Breast epithelium (tissue), 3 donors: ENCODE results near the gene ADD2.

Experiments
- POLR2A ChIP-seq: fragments of 450-650 bp; IDR thresholded peaks from one replicate; pipeline ENCODE4 v1.6.1; 2016; ENCODE audit warnings: antibody characterized with exemption, mild to moderate bottlenecking, moderate library complexity
- TF ChIP-seq, protein P1 (sequence below), 3 donors: fragments of 450-650 bp; IDR thresholded peaks; one replicate each; pipeline ENCODE4 v1.5.1; 2016 to 2017; ENCODE audit warnings: antibody characterized with exemption in 3 of 3, mild to moderate bottlenecking in 3 of 3, moderate library complexity in 3 of 3

DNA sequence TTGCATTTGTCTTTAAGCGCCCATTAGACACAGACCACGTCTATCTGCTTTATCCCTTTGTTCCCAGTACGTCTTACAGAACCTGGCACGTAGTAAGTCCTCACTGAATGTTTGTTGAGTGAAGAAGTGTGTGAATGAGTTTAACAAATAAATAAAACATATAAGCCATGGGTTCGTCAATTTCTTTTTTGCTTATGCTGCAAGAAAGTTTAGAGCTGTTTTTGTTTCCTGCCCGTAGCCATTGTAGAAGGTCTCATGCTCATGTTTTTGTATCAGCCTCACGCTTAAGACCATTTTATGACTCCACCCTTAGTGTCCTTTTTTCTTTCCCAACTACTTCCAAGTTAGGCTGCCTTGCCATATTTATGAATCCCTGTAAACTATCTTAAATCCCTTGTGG, 2.5 kb downstream of the ADD2 start:
- TF ChIP-seq, protein P1, sequence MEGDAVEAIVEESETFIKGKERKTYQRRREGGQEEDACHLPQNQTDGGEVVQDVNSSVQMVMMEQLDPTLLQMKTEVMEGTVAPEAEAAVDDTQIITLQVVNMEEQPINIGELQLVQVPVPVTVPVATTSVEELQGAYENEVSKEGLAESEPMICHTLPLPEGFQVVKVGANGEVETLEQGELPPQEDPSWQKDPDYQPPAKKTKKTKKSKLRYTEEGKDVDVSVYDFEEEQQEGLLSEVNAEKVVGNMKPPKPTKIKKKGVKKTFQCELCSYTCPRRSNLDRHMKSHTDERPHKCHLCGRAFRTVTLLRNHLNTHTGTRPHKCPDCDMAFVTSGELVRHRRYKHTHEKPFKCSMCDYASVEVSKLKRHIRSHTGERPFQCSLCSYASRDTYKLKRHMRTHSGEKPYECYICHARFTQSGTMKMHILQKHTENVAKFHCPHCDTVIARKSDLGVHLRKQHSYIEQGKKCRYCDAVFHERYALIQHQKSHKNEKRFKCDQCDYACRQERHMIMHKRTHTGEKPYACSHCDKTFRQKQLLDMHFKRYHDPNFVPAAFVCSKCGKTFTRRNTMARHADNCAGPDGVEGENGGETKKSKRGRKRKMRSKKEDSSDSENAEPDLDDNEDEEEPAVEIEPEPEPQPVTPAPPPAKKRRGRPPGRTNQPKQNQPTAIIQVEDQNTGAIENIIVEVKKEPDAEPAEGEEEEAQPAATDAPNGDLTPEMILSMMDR (IDR thresholded peaks at IDR 0.05) = no peak
- TF ChIP-seq POLR2A = no peak
